Natural killer cell (primary cell): Measurements from ENCODE around the gene FERMT3. TPM values are rescaled to one million over a fixed set of nuclear protein-coding genes. Genes with fewer than 3 reads are reported as not detected.

ENCODE experiments used
- ATAC-seq, 3 donors: fragments of 150-1000 bp in 2 of 3; fragments of 200-7000 bp in 1 of 3; cut with Tn5 transposase; 1 replicate in 1 of 3; 2 replicates in 2 of 3; pipeline ENCODE4 v1.10.0; 2021; ENCODE audit warnings: mild to moderate bottlenecking in 2 of 3, moderate library complexity in 2 of 3
- DNase-seq, 2 donors: peaks; one replicate each; pipeline versions ENCODE4 v3.0.0 to v3.0.0-alpha.2; 2013 to 2021; ENCODE audit warnings: mixed read lengths in 1 of 2
- H3K27ac ChIP-seq: one replicate; pipeline ENCODE4 v1.5.1; 2013; ENCODE audit warnings: mild to moderate bottlenecking, low read length
- H3K27me3 ChIP-seq: one replicate; pipeline ENCODE4 v1.6.1; 2013; ENCODE audit warnings: low read length; ENCODE audit not compliant: control insufficient read depth, insufficient read depth
- H3K36me3 ChIP-seq: one replicate; pipeline ENCODE4 v1.6.1; 2013; ENCODE audit warnings: low read length; ENCODE audit not compliant: control insufficient read depth, insufficient read depth
- H3K4me1 ChIP-seq: one replicate; pipeline ENCODE4 v1.6.1; 2013; ENCODE audit warnings: low read length; ENCODE audit not compliant: control insufficient read depth, insufficient read depth
- H3K4me3 ChIP-seq: one replicate; pipeline ENCODE4 v1.5.1; 2013; ENCODE audit warnings: low read length
- H3K9me3 ChIP-seq: one replicate; pipeline ENCODE4 v1.6.1; 2013; ENCODE audit warnings: low read length; ENCODE audit not compliant: control insufficient read depth, insufficient read depth
- H3K27ac Mint-ChIP-seq, 2 donors: one replicate each; pipeline ENCODE4 v1.8.0; 2022; ENCODE audit warnings: mild to moderate bottlenecking in 2 of 2, mixed read lengths in 2 of 2, moderate library complexity in 1 of 2
- H3K27me3 Mint-ChIP-seq, 2 donors: one replicate each; pipeline ENCODE4 v1.8.0; 2022; ENCODE audit warnings: low read depth in 2 of 2, mixed read lengths in 2 of 2
- H3K36me3 Mint-ChIP-seq: one replicate; pipeline ENCODE4 v1.8.0; 2022; ENCODE audit warnings: mixed read lengths
- H3K4me1 Mint-ChIP-seq, 2 donors: one replicate each; pipeline ENCODE4 v1.8.0; 2022; ENCODE audit warnings: mixed read lengths in 2 of 2
- H3K4me3 Mint-ChIP-seq: one replicate; pipeline ENCODE4 v1.8.0; 2022; ENCODE audit warnings: mild to moderate bottlenecking, moderate library complexity, mixed read lengths
- H3K9me3 Mint-ChIP-seq, 2 donors: one replicate each; pipeline ENCODE4 v1.8.0; 2022; ENCODE audit warnings: mixed read lengths in 2 of 2
- WGBS: methylation state at CpG from one replicate; pipeline ENCODE4 v1.1.7; 2013; ENCODE audit warnings: missing lambda C conversion rate; ENCODE audit not compliant: insufficient coverage; 5-methylcytosine and 5-hydroxymethylcytosine counted together
- intact Hi-C: fragments of 100-400 bp; cut with micrococcal nuclease; formaldehyde crosslinking; loops from one replicate; pipeline ENCODE4 v1.14.2; 2022
- total RNA-seq, 4 donors: library from RNA; stranded (reverse); fragments of 120-200 nt in 1 of 4; gene quantifications; one replicate each; pipeline versions ENCODE4 v1.2.3 to v1.2.4, GENCODE V29; 2013 to 2022
- TF ChIP-seq, protein P1 (sequence below): fragments of 200-600 bp; IDR thresholded peaks from one replicate; pipeline ENCODE4 v1.8.0; 2022; ENCODE audit warnings: antibody characterized with exemption

The FERMT3 gene
- total RNA-seq, 3 donors from 2014 or later (not counting 1 experiment from before 2014, with no cell fraction given) = 194 to 202 (median 196) TPM

DNA sequence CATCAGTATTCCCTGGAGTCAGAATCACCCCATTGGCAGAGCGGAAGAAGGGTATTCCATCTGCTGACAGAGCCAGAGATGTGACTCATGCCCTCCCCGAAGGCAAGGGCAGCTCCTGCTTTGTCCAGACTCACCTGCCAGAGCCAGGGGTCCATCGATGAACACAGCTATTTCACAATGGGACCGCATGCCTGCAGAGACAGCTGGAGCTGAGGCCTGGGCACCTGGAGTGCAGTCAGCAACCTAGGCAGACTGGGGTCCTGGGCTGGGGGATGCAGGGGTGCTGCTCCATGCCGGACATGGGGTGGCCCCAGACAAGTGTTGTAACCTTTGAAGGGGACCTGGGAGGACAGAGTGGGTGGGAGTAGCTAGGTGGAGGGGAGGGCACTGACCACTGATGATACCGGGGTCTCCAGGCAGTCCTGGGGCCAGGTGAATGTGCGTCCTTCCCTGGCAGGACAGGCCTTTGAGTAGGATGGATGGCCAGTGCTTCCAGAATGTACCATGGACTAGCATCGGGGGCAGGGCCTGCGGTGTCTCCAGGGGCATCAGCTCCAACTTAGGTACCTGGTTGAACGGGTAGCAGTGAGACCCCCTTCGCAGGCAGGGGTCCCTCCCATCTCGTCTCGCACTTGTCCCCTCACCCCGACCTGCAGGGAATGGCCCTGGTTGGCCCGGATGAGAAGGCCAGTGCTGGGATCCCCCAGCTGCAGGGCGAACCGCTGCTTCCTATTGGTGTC, 17.8 kb downstream of the FERMT3 start:
- Histone ChIP-seq H3K4me1 (peaks cover 36% of the 10 kb centered on the region), H3K9me3 (no peaks in the 10 kb centered on the region), H3K4me3 (no peak overlapping the region), H3K36me3 (peaks cover 38% of the 10 kb centered on the region), H3K27ac (no peak overlapping the region), H3K27me3 (no peaks in the 10 kb centered on the region)
- peak overlapping the region; percentile 18 to 85 for H3K27ac Mint-ChIP-seq
- WGBS = 94% methylated on average over 17 of the region's 17 CpGs
- H3K36me3 Mint-ChIP-seq = no peaks in the 10 kb centered on the region
- no peaks in the 10 kb centered on the region for H3K27me3 Mint-ChIP-seq
- no peak for ATAC-seq
- H3K4me1 Mint-ChIP-seq = peaks cover 16 to 40% of the 10 kb centered on the region in 2 donors
- intact Hi-C loops = no loop called here
- no peaks in the 10 kb centered on the region for H3K9me3 Mint-ChIP-seq
- no peak for DNase-seq
- TF ChIP-seq, protein P1, sequence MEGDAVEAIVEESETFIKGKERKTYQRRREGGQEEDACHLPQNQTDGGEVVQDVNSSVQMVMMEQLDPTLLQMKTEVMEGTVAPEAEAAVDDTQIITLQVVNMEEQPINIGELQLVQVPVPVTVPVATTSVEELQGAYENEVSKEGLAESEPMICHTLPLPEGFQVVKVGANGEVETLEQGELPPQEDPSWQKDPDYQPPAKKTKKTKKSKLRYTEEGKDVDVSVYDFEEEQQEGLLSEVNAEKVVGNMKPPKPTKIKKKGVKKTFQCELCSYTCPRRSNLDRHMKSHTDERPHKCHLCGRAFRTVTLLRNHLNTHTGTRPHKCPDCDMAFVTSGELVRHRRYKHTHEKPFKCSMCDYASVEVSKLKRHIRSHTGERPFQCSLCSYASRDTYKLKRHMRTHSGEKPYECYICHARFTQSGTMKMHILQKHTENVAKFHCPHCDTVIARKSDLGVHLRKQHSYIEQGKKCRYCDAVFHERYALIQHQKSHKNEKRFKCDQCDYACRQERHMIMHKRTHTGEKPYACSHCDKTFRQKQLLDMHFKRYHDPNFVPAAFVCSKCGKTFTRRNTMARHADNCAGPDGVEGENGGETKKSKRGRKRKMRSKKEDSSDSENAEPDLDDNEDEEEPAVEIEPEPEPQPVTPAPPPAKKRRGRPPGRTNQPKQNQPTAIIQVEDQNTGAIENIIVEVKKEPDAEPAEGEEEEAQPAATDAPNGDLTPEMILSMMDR = no peak
- peak overlapping the region; percentile 88 for H3K4me3 Mint-ChIP-seq

- Histone ChIP-seq H3K27me3 (no peaks in the 10 kb centered on the region), H3K9me3 (no peaks in the 10 kb centered on the region), H3K27ac (peak overlapping the region; percentile 59), H3K4me3 (peak overlapping the region; percentile 74), H3K36me3 (peaks cover 31% of the 10 kb centered on the region), H3K4me1 (peaks cover 42% of the 10 kb centered on the region)
- intact Hi-C loops = no loop called here
- peak overlapping the region; percentile 82 to 85 for H3K27ac Mint-ChIP-seq
- WGBS = 74% methylated on average over 22 of the region's 22 CpGs
- TF ChIP-seq, protein P1 = no peak
- no peaks in the 10 kb centered on the region for H3K36me3 Mint-ChIP-seq
- no peaks in the 10 kb centered on the region for H3K9me3 Mint-ChIP-seq
- peaks cover 21 to 47% of the 10 kb centered on the region in 2 donors for H3K4me1 Mint-ChIP-seq
- H3K4me3 Mint-ChIP-seq = peak overlapping the region; percentile 88
- ATAC-seq (no peak), DNase-seq (no peak)
- H3K27me3 Mint-ChIP-seq = no peaks in the 10 kb centered on the region
Observed at GRCh38 chr11:64224891-64225607, 18.5 kb downstream of the FERMT3 start.

- Histone ChIP-seq H3K36me3 (peaks cover 23% of the 10 kb centered on the region), H3K27ac (peak within 1 kb of the TSS; percentile 67), H3K4me1 (peaks cover 48% of the 10 kb centered on the region), H3K4me3 (peak within 1 kb of the TSS; percentile 74), H3K27me3 (no peaks in the 10 kb centered on the region), H3K9me3 (no peaks in the 10 kb centered on the region)
- Mint-ChIP-seq H3K27me3 (no peaks in the 10 kb centered on the region), H3K27ac (peak within 1 kb of the TSS; percentile 82 to 85), H3K36me3 (no peaks in the 10 kb centered on the region), H3K4me3 (peak within 1 kb of the TSS; percentile 88), H3K9me3 (no peaks in the 10 kb centered on the region), H3K4me1 (peaks cover 24 to 52% of the 10 kb centered on the region in 2 donors)
- TF ChIP-seq, protein P1 = peak; percentile 62
- ATAC-seq = peak; percentile 68 to 84 (median 76)
- intact Hi-C loops = no loop called here
- WGBS = under 1% methylated on average over 53 of the region's 54 CpGs
- DNase-seq = peak; percentile 93 to 94
Observed at GRCh38 chr11:64225608-64226506, 19.3 kb downstream of the FERMT3 start, which contains the start of the genes NUDT22 and TRPT1. Gene NUDT22, plus strand, starts transcription at chr11:64226274. Its CDS starts 379 bp downstream, at chr11:64226653. Gene TRPT1, minus strand, starts transcription at chr11:64226186. Its CDS starts 326 bp downstream, at chr11:64225860.
